Neural progenitor cell (in vitro differentiated cells): ENCODE data around the gene ALPL. TPM values are rescaled to one million over a fixed set of nuclear protein-coding genes. Genes with fewer than 3 reads are reported as not detected.

ENCODE experiments used
- DNase-seq: peaks from one replicate; pipeline ENCODE4 v3.0.0-alpha.2; 2016; ENCODE audit warnings: low spot score
- H2AFZ ChIP-seq: fragments of 200-600 bp; sonication (generic); replicated peaks from 2 replicates; pipeline ENCODE4 v1.6.1; 2016; ENCODE audit warnings: antibody characterized with exemption
- H3F3A ChIP-seq: fragments of 200-600 bp; sonication (generic); 2 replicates; pipeline ENCODE4 v1.6.1; 2016; ENCODE audit warnings: antibody characterized with exemption, low read depth
- H3K27ac ChIP-seq: fragments of 200-600 bp; sonication (generic); 2 replicates; pipeline ENCODE4 v1.5.1; 2016; ENCODE audit warnings: mild to moderate bottlenecking
- H3K27me3 ChIP-seq: fragments of 200-600 bp; sonication (generic); 2 replicates; pipeline ENCODE4 v1.6.1; 2016; ENCODE audit warnings: mild to moderate bottlenecking, moderate library complexity
- H3K36me3 ChIP-seq: fragments of 200-600 bp; sonication (generic); 2 replicates; pipeline ENCODE4 v1.5.1; 2016
- H3K4me1 ChIP-seq: fragments of 200-600 bp; sonication (generic); 2 replicates; pipeline ENCODE4 v1.6.1; 2016; ENCODE audit warnings: mixed run types
- H3K4me2 ChIP-seq: fragments of 200-600 bp; sonication (generic); 2 replicates; pipeline ENCODE4 v1.6.1; 2016
- H3K4me3 ChIP-seq: fragments of 200-600 bp; sonication (generic); 2 replicates; pipeline ENCODE4 v1.5.1; 2016
- H3K79me2 ChIP-seq: fragments of 200-600 bp; sonication (generic); 2 replicates; pipeline ENCODE4 v1.6.1; 2016; ENCODE audit warnings: low read depth
- H3K9ac ChIP-seq: fragments of 200-600 bp; sonication (generic); 2 replicates; pipeline ENCODE4 v1.6.1; 2016
- H3K9me3 ChIP-seq: fragments of 200-600 bp; sonication (generic); 2 replicates; pipeline ENCODE4 v1.5.1; 2016; ENCODE audit warnings: low read depth
- H4K20me1 ChIP-seq: fragments of 200-600 bp; sonication (generic); 2 replicates; pipeline ENCODE4 v1.6.1; 2016; ENCODE audit warnings: low read depth
- H3K27ac Mint-ChIP-seq: 3 replicates; pipeline ENCODE4 v1.8.0; 2021; ENCODE audit warnings: mixed read lengths
- H3K27me3 Mint-ChIP-seq: 2 replicates; pipeline ENCODE4 v1.8.0; 2022; ENCODE audit warnings: low read depth, mild to moderate bottlenecking, inconsistent platforms, moderate library complexity, mixed read lengths; ENCODE audit not compliant: insufficient read depth
- H3K36me3 Mint-ChIP-seq: 3 replicates; pipeline ENCODE4 v1.8.0; 2021; ENCODE audit warnings: mixed read lengths
- H3K4me1 Mint-ChIP-seq: 3 replicates; pipeline ENCODE4 v1.8.0; 2021; ENCODE audit warnings: mixed read lengths
- H3K4me3 Mint-ChIP-seq: 3 replicates; pipeline ENCODE4 v1.8.0; 2021; ENCODE audit warnings: mild to moderate bottlenecking, moderate library complexity, mixed read lengths
- H3K9me3 Mint-ChIP-seq: 3 replicates; pipeline ENCODE4 v1.8.0; 2020; ENCODE audit warnings: mixed read lengths
- EZH2 ChIP-seq: fragments of 200-600 bp; sonication (generic); IDR thresholded peaks from 2 replicates; pipeline ENCODE4 v1.6.1; 2017; ENCODE audit warnings: antibody characterized with exemption, mild to moderate bottlenecking, moderate library complexity
- EZH2phosphoT487 ChIP-seq: fragments of 200-600 bp; sonication (generic); IDR thresholded peaks from 2 replicates; pipeline ENCODE4 v1.6.1; 2017; ENCODE audit warnings: antibody characterized with exemption
- total RNA-seq: library from RNA; depleted of rRNA; stranded (reverse); fragments of >200 nt; gene quantifications from 2 replicates; pipeline ENCODE4 v1.2.3, GENCODE V29; 2015; ENCODE audit warnings: low replicate concordance
- TF ChIP-seq, protein P1 (sequence below): fragments of 200-600 bp; sonication (generic); IDR thresholded peaks from 2 replicates; pipeline ENCODE4 v1.5.1; 2017; ENCODE audit warnings: antibody characterized with exemption, mild to moderate bottlenecking

Gene ALPL
- total RNA-seq, 1 donor from 2014 or later, result 51.3 TPM

DNA sequence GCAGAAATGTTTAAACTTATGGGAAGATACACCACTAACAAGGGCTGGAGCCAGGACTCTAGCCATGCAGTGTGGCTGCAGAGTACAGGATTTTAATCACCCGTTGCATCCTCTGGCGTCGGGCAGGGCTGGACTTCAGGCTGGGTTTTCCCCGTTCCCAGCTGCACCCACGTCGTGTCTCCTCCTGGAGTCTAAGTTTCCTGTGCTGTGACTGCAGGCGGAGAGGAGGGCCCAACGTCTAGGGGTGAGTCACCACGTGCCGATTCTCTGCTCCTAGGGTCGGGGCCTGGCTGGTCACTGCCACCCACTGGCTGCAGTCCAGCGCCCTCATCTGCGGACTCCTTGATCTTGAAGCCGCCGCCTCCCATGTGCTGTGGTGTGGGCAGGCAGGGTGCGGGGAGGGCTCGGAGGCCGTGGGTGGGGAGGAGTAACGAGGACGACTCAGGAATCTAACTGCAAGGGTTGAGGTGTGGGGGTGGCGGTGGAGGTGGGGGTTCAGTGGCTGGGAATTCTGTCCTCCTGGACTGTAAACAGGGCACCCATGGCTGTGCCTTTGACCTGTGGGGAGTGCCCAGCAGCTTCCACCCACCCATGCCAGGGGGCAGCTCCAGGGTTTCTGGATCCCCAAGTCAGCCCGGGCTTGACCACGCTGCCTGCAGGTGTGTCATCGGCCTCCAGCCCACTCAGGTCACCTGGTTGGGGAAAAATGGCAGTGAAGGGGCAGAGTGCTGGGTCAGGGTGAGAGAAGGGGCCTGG, 77.8 kb downstream of the ALPL start:
- H3K27me3 Mint-ChIP-seq, result peaks cover 22% of the 10 kb centered on the region
- peaks cover 40% of the 10 kb centered on the region for H3K4me1 Mint-ChIP-seq
- peaks cover 16% of the 10 kb centered on the region for H4K20me1 ChIP-seq
- H3K79me2 ChIP-seq, result no peaks in the 10 kb centered on the region
- peaks cover 43% of the 10 kb centered on the region for H3K27me3 ChIP-seq
- peak; percentile 34 for DNase-seq
- TF ChIP-seq EZH2, result no peak
- TF ChIP-seq, protein P1, sequence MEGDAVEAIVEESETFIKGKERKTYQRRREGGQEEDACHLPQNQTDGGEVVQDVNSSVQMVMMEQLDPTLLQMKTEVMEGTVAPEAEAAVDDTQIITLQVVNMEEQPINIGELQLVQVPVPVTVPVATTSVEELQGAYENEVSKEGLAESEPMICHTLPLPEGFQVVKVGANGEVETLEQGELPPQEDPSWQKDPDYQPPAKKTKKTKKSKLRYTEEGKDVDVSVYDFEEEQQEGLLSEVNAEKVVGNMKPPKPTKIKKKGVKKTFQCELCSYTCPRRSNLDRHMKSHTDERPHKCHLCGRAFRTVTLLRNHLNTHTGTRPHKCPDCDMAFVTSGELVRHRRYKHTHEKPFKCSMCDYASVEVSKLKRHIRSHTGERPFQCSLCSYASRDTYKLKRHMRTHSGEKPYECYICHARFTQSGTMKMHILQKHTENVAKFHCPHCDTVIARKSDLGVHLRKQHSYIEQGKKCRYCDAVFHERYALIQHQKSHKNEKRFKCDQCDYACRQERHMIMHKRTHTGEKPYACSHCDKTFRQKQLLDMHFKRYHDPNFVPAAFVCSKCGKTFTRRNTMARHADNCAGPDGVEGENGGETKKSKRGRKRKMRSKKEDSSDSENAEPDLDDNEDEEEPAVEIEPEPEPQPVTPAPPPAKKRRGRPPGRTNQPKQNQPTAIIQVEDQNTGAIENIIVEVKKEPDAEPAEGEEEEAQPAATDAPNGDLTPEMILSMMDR, result no peak
- TF ChIP-seq EZH2phosphoT487, result no peak
- no peak overlapping the region for H3K4me3 Mint-ChIP-seq
- H3F3A ChIP-seq, result peaks cover 15% of the 10 kb centered on the region
- no peaks in the 10 kb centered on the region for H3K9me3 ChIP-seq
- H3K36me3 ChIP-seq, result no peaks in the 10 kb centered on the region
- H3K9ac ChIP-seq, result no peak overlapping the region
- no peaks in the 10 kb centered on the region for H3K36me3 Mint-ChIP-seq
- H3K4me1 ChIP-seq, result peaks cover 28% of the 10 kb centered on the region
- H3K9me3 Mint-ChIP-seq, result no peaks in the 10 kb centered on the region
- no peak overlapping the region for H3K4me3 ChIP-seq
- H2AFZ ChIP-seq, result no peak overlapping the region
- H3K4me2 ChIP-seq, result peak overlapping the region; percentile 47
- H3K27ac Mint-ChIP-seq, result peak overlapping the region; percentile 14
- H3K27ac ChIP-seq, result no peak overlapping the region

DNA sequence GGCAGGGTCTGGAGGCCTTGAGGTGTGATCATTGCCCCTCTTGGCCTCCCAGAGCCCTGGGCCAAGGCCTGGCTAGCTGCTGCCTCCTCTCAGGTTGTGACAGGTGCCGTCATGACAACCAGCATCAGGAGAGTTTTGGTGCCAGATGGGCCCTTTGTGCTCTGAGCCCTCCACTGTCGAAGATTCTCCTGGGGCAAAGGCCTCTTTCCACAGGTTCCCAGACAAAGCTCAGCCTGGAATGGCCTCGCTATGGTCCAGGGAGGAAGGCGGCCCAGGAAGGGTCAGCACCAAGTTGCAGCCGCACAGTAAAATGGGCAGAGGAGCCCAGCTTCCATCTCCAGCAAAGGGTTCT, 78.4 kb downstream of the ALPL start:
- peaks cover 28% of the 10 kb centered on the region for H3K4me1 ChIP-seq
- Mint-ChIP-seq H3K27ac (no peak overlapping the region), H3K36me3 (no peaks in the 10 kb centered on the region), H3K9me3 (no peaks in the 10 kb centered on the region), H3K4me3 (no peak overlapping the region), H3K4me1 (peaks cover 41% of the 10 kb centered on the region), H3K27me3 (peaks cover 24% of the 10 kb centered on the region)
- no peaks in the 10 kb centered on the region for H3K79me2 ChIP-seq
- no peak overlapping the region for H3K27ac ChIP-seq
- no peaks in the 10 kb centered on the region for H3K9me3 ChIP-seq
- H3F3A ChIP-seq, result peaks cover 15% of the 10 kb centered on the region
- TF ChIP-seq EZH2phosphoT487, result no peak
- no peak for TF ChIP-seq EZH2
- TF ChIP-seq, protein P1, result no peak
- no peak overlapping the region for H3K4me2 ChIP-seq
- no peak for DNase-seq
- H4K20me1 ChIP-seq, result peaks cover 16% of the 10 kb centered on the region
- no peak overlapping the region for H2AFZ ChIP-seq
- H3K9ac ChIP-seq, result no peak overlapping the region
- H3K4me3 ChIP-seq, result no peak overlapping the region
- H3K27me3 ChIP-seq, result peaks cover 43% of the 10 kb centered on the region
- no peaks in the 10 kb centered on the region for H3K36me3 ChIP-seq

DNA sequence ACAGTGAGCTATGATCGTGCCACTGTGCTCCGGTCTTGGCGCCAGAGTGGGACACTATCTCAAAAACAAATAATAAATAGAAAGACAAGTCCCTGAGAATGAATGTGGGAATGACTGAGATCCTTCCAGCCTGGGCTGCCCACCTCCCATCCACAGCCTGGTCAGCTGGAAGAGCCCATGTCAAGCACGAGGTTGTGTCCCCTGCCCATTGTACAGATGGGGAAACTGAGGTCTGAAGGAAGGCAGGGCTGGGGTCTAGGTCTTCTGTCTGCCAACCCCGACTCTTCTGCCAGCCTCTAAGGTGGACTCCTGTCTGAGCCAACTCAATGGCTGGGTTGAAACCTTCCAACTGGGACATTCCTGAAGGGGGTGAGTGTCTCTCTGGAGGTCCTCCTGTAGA, 80.4 kb downstream of the ALPL start:
- peaks cover 15% of the 10 kb centered on the region for H3F3A ChIP-seq
- H3K27me3 Mint-ChIP-seq, result peaks cover 22% of the 10 kb centered on the region
- H3K4me1 ChIP-seq, result peaks cover 28% of the 10 kb centered on the region
- no peak overlapping the region for H3K27ac ChIP-seq
- no peaks in the 10 kb centered on the region for H3K79me2 ChIP-seq
- H3K27ac Mint-ChIP-seq, result no peak overlapping the region
- no peaks in the 10 kb centered on the region for H3K36me3 ChIP-seq
- H3K9me3 Mint-ChIP-seq, result no peaks in the 10 kb centered on the region
- no peak overlapping the region for H3K4me3 Mint-ChIP-seq
- no peak for TF ChIP-seq EZH2
- TF ChIP-seq, protein P1, result no peak
- no peak for TF ChIP-seq EZH2phosphoT487
- no peak overlapping the region for H3K9ac ChIP-seq
- H3K4me2 ChIP-seq, result no peak overlapping the region
- H4K20me1 ChIP-seq, result peaks cover 16% of the 10 kb centered on the region
- DNase-seq, result no peak
- peaks cover 28% of the 10 kb centered on the region for H3K27me3 ChIP-seq
- H3K9me3 ChIP-seq, result no peaks in the 10 kb centered on the region
- H3K4me1 Mint-ChIP-seq, result peaks cover 38% of the 10 kb centered on the region
- H3K36me3 Mint-ChIP-seq, result no peaks in the 10 kb centered on the region
- no peak overlapping the region for H3K4me3 ChIP-seq
- no peak overlapping the region for H2AFZ ChIP-seq
